ENCODE data around the gene NPY4R. TPM values are rescaled to one million over a fixed set of nuclear protein-coding genes. Genes with fewer than 3 reads are reported as not detected.
"Not testable (repeated sequence)": the region's sequence is repeated elsewhere in the genome, so short reads cannot be mapped to it uniquely, and the experiment has no call there.

Gene NPY4R
- total and polyA plus RNA-seq, 4 donors = 0.07 to 11.6 (median 1.3) TPM

DNA sequence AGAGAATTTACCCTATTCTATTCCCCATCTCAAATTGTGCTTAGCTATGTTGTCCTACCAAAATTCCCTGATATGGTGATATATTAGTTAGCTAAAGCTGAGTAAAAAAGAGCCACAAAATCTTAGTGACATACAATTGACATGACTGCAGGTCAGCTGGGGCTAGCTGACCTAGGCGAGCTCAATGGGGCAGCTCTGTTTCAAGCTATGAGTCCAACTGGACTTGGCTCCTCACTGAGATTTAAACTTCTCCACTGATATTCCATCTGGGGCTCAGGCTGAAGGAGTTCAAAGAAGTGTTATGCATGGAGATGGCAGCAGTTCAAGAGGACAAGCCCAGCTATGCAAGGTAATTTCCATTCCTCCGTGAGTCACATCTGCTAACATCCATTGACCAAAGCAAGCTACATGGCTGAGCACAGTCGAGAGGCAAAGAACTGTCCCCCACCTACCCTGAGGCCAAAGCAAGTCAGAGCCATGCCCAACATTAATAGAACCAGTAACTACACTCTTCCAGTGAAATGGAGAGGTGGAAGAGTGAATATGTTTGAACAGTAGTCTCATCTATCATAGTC, 9.1 kb upstream of the NPY4R start:
- H3K4me3 ChIP-seq; H3K36me3 ChIP-seq (ENCODE audit: control insufficient read depth in 4 of 4, insufficient read depth in 4 of 4, low read length in 4 of 4); H3K9ac ChIP-seq (ENCODE audit: insufficient read depth in 1 of 2, low read length in 2 of 2); H3K4me1 ChIP-seq (ENCODE audit: control insufficient read depth in 5 of 5, insufficient read depth in 5 of 5, low read length in 5 of 5); H3K9me3 ChIP-seq (ENCODE audit: control insufficient read depth in 4 of 4, insufficient read depth in 3 of 4, low read length in 3 of 4); ATAC-seq (ENCODE audit: insufficient read depth, low FRiP score); H3K27me3 ChIP-seq (ENCODE audit: control insufficient read depth in 3 of 3, insufficient read depth in 3 of 3, low read length in 2 of 3); H3K27ac ChIP-seq (ENCODE audit: low read depth in 1 of 2, low read length in 1 of 2): not testable (repeated sequence)
- 58 to 100% methylated on average over 1 to 3 of the region's 3 CpGs for WGBS, 2 donors
- DNase-seq = peak in 1 of 3 donors; percentile 6

DNA sequence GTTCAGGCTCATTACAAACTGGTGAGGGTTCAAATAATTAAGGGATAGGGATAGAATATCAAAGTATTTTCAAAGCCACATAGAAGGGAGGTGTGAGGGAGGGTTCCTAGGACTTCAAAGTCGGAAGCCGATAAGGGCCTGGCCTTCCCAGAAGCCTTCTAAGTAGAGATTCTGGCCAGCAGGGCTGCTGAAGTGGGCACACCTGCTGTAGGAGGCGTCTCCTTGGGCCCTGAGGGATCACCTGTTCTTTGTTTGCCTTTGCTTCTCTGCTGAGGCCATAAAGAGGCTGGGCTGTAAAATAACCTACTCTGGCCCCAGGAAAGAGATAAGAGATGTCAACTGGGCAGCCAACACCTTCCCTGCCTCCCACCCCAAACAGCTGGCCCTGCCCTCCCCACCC, 8.0 kb upstream of the NPY4R start:
- not testable (repeated sequence) for H3K9me3 ChIP-seq (ENCODE audit: control insufficient read depth in 4 of 4, insufficient read depth in 3 of 4, low read length in 3 of 4); H3K36me3 ChIP-seq (ENCODE audit: control insufficient read depth in 4 of 4, insufficient read depth in 4 of 4, low read length in 4 of 4); DNase-seq; H3K9ac ChIP-seq (ENCODE audit: insufficient read depth in 1 of 2, low read length in 2 of 2); H3K4me3 ChIP-seq; H3K27me3 ChIP-seq (ENCODE audit: control insufficient read depth in 3 of 3, insufficient read depth in 3 of 3, low read length in 2 of 3); H3K4me1 ChIP-seq (ENCODE audit: control insufficient read depth in 5 of 5, insufficient read depth in 5 of 5, low read length in 5 of 5); H3K27ac ChIP-seq (ENCODE audit: low read depth in 1 of 2, low read length in 1 of 2)
- peak; percentile 76 for ATAC-seq (ENCODE audit: insufficient read depth, low FRiP score)
- 64 to 85% methylated on average over 3 of the region's 3 CpGs for WGBS, 2 donors

GRCh38 chr10:46470134-46470533, 4.4 kb upstream of the NPY4R start:
- not testable (repeated sequence) for H3K4me3 ChIP-seq; H3K9ac ChIP-seq (ENCODE audit: insufficient read depth in 1 of 2, low read length in 2 of 2); H3K36me3 ChIP-seq (ENCODE audit: control insufficient read depth in 4 of 4, insufficient read depth in 4 of 4, low read length in 4 of 4); H3K4me1 ChIP-seq (ENCODE audit: control insufficient read depth in 5 of 5, insufficient read depth in 5 of 5, low read length in 5 of 5); DNase-seq; H3K9me3 ChIP-seq (ENCODE audit: control insufficient read depth in 4 of 4, insufficient read depth in 3 of 4, low read length in 3 of 4); ATAC-seq (ENCODE audit: insufficient read depth, low FRiP score); H3K27me3 ChIP-seq (ENCODE audit: control insufficient read depth in 3 of 3, insufficient read depth in 3 of 3, low read length in 2 of 3); H3K27ac ChIP-seq (ENCODE audit: low read depth in 1 of 2, low read length in 1 of 2)
- no CpG with 5 or more reads among the region's 1 CpG for WGBS, 2 donors

GRCh38 chr10:46468119-46468809, 2.5 kb upstream of the NPY4R start:
- not testable (repeated sequence) for H3K27ac ChIP-seq (ENCODE audit: low read depth in 1 of 2, low read length in 1 of 2); H3K9ac ChIP-seq (ENCODE audit: insufficient read depth in 1 of 2, low read length in 2 of 2); DNase-seq; H3K27me3 ChIP-seq (ENCODE audit: control insufficient read depth in 3 of 3, insufficient read depth in 3 of 3, low read length in 2 of 3); H3K9me3 ChIP-seq (ENCODE audit: control insufficient read depth in 4 of 4, insufficient read depth in 3 of 4, low read length in 3 of 4); H3K4me3 ChIP-seq; H3K4me1 ChIP-seq (ENCODE audit: control insufficient read depth in 5 of 5, insufficient read depth in 5 of 5, low read length in 5 of 5); H3K36me3 ChIP-seq (ENCODE audit: control insufficient read depth in 4 of 4, insufficient read depth in 4 of 4, low read length in 4 of 4)
- peak; percentile 52 for ATAC-seq (ENCODE audit: insufficient read depth, low FRiP score)
- 42% methylated on average over 1 of the region's 4 CpGs; no CpG with 5 or more reads in 1 of the 2 donors for WGBS, 2 donors

DNA sequence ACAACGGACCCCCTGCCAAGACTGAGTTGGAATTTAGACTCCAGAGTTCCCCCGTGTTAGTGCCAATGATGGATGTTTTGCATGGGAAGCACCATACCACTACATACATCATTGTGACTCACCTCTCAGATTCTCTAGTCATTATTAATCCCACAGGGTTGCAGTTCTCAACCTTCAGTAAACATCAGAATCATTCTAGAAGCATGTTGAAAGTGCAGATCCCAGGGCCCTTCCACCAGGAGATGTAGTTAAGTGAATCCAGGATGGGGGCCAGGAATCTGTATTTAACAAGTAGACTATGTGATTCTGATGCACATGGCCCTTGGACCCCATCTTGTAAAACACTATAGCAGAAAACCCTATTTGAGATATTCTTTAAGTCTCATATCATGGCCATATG, 2.1 kb downstream of the NPY4R start:
- not testable (repeated sequence) for H3K4me3 ChIP-seq; ATAC-seq (ENCODE audit: insufficient read depth, low FRiP score); H3K27ac ChIP-seq (ENCODE audit: low read depth in 1 of 2, low read length in 1 of 2); DNase-seq; H3K9ac ChIP-seq (ENCODE audit: insufficient read depth in 1 of 2, low read length in 2 of 2); H3K9me3 ChIP-seq (ENCODE audit: control insufficient read depth in 4 of 4, insufficient read depth in 3 of 4, low read length in 3 of 4); H3K36me3 ChIP-seq (ENCODE audit: control insufficient read depth in 4 of 4, insufficient read depth in 4 of 4, low read length in 4 of 4); H3K27me3 ChIP-seq (ENCODE audit: control insufficient read depth in 3 of 3, insufficient read depth in 3 of 3, low read length in 2 of 3); H3K4me1 ChIP-seq (ENCODE audit: control insufficient read depth in 5 of 5, insufficient read depth in 5 of 5, low read length in 5 of 5)
- WGBS, 2 donors = no CpG with 5 or more reads among the region's 2 CpGs

- WGBS, 2 donors = 86 to 92% methylated on average over 6 of the region's 10 CpGs
- H3K4me3 ChIP-seq; ATAC-seq (ENCODE audit: insufficient read depth, low FRiP score); DNase-seq; H3K4me1 ChIP-seq (ENCODE audit: control insufficient read depth in 5 of 5, insufficient read depth in 5 of 5, low read length in 5 of 5); H3K27me3 ChIP-seq (ENCODE audit: control insufficient read depth in 3 of 3, insufficient read depth in 3 of 3, low read length in 2 of 3); H3K9ac ChIP-seq (ENCODE audit: insufficient read depth in 1 of 2, low read length in 2 of 2); H3K27ac ChIP-seq (ENCODE audit: low read depth in 1 of 2, low read length in 1 of 2); H3K9me3 ChIP-seq (ENCODE audit: control insufficient read depth in 4 of 4, insufficient read depth in 3 of 4, low read length in 3 of 4); H3K36me3 ChIP-seq (ENCODE audit: control insufficient read depth in 4 of 4, insufficient read depth in 4 of 4, low read length in 4 of 4): not testable (repeated sequence)
These were observed 3.5 kb downstream of the NPY4R start for GRCh38 chr10:46462276-46462675.

GRCh38 chr10:46459579-46459978, 6.2 kb downstream of the NPY4R start:
- not testable (repeated sequence) for H3K9ac ChIP-seq (ENCODE audit: insufficient read depth in 1 of 2, low read length in 2 of 2); H3K36me3 ChIP-seq (ENCODE audit: control insufficient read depth in 4 of 4, insufficient read depth in 4 of 4, low read length in 4 of 4); H3K4me1 ChIP-seq (ENCODE audit: control insufficient read depth in 5 of 5, insufficient read depth in 5 of 5, low read length in 5 of 5); H3K27me3 ChIP-seq (ENCODE audit: control insufficient read depth in 3 of 3, insufficient read depth in 3 of 3, low read length in 2 of 3); H3K9me3 ChIP-seq (ENCODE audit: control insufficient read depth in 4 of 4, insufficient read depth in 3 of 4, low read length in 3 of 4); DNase-seq; H3K4me3 ChIP-seq; H3K27ac ChIP-seq (ENCODE audit: low read depth in 1 of 2, low read length in 1 of 2); ATAC-seq (ENCODE audit: insufficient read depth, low FRiP score)
- no CpG with 5 or more reads among the region's 7 CpGs for WGBS, 2 donors

DNA sequence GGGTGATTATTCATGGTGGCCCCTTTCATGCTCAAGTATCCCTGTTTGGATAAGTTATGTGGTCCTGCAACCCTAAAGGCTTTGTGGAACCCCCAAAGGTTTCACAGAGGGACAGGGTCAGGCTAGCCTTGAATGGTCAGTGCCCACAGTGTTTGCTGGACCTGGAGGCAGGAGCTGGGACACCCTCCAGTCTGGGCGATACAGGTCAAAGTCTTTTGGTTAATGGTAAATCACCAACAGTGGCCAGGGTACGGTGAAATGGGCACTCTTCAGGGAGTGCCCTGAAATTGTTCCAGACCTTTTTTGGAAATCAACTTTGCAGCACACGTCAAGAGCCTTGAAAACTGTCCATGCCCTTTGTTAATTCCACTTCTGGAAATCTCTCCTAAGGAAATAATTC, 8.7 kb downstream of the NPY4R start:
- H3K4me1 ChIP-seq (ENCODE audit: control insufficient read depth in 5 of 5, insufficient read depth in 5 of 5, low read length in 5 of 5); H3K27ac ChIP-seq (ENCODE audit: low read depth in 1 of 2, low read length in 1 of 2); H3K9me3 ChIP-seq (ENCODE audit: control insufficient read depth in 4 of 4, insufficient read depth in 3 of 4, low read length in 3 of 4); DNase-seq; H3K27me3 ChIP-seq (ENCODE audit: control insufficient read depth in 3 of 3, insufficient read depth in 3 of 3, low read length in 2 of 3); ATAC-seq (ENCODE audit: insufficient read depth, low FRiP score); H3K36me3 ChIP-seq (ENCODE audit: control insufficient read depth in 4 of 4, insufficient read depth in 4 of 4, low read length in 4 of 4); H3K9ac ChIP-seq (ENCODE audit: insufficient read depth in 1 of 2, low read length in 2 of 2); H3K4me3 ChIP-seq: not testable (repeated sequence)
- no CpG with 5 or more reads among the region's 3 CpGs for WGBS, 2 donors

Data from lung (tissue), 10 donors.